Measurements from ENCODE around the gene DLGAP4.

GRCh38 chr20:36266189-36266588, 40.0 kb upstream of the DLGAP4 start:
- TF ChIP-seq CTCF (IDR thresholded peaks at IDR 0.05) (no peak), POLR2A (IDR thresholded peaks at IDR 0.05) (no peak)
